ENCODE data around the gene RASA2.

- no peak for TF ChIP-seq CTCF (IDR thresholded peaks at IDR 0.05)
- no peak for TF ChIP-seq POLR2A (IDR thresholded peaks at IDR 0.05)
Observed at GRCh38 chr3:141650783-141651182, 164.0 kb downstream of the RASA2 start.
